Activated CD4-positive, alpha-beta T cell treated with anti-CD3 and anti-CD28 coated beads, Interleukin-10, Interleukin-2, amounts not matched to agents 100 ng/mL and 50 ng/mL, durations not matched to agents 16 hours and 8 hours (primary cell): ENCODE data around the gene ETV3.
A peak's percentile ranks its signal among the peaks of the same experiment; 100 is the strongest.

Experiments used
- DNase-seq: peaks from one replicate; pipeline ENCODE4 v3.0.0-alpha.2; 2020

Gene ETV3

DNA sequence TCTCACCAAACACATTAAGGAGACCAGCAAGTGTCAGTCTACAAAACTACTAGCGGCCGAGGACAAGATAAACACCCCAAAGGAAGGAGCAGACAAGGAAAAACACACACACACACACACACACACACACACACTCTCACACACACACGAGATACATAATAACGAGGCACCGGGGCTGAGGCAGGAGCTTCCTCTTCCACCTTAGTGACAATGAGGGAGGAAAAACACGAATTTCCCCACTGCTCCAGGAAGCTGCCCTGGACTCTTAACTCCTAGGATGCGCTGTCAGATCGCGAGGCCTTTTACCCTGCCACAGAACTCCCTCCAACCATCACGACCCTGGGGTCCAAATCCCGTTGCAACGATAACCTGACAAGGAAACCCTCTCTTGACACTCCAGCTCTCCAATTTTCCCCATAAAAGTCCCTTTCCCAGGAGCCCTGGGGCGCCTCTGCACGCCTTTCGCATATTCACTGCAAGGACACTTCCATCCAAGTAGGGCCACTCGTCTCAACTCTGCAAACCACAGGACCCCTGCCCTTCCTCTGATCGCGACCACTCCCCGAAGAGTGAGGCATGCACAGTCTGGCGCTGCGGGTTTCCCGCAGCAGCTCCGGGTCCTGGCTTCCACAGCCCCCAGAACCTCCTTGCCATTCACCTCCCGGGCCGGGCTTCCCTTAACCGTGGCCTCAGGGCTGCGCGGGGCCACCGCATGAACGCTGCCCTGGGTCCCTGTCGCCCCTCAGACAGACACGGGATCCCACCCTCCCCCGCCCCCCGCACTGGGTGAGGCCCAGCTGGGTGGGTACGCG, 581 bp downstream of the ETV3 start:
- DNase-seq, result no peak

GRCh38 chr1:157137046-157137407, 1.2 kb downstream of the ETV3 start:
- DNase-seq, result no peak

DNA sequence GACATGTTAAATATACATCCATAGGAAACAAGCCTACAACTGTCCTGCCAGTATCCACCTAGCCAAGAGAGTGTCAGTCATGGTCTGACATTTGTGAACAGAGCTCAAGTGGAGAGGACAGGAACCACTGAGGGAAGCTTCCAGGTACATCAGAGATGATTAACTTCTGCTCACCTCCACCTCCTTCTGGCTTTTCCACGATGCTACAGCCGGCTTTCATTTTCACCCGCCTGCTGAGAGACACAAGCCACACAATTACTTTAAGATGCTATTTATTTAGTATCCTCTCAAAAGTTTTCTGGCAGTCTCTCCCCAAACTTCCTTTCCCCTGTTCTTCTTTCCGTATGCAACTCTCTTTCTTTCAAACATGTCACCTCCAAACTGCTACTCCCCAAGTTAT, 2.1 kb downstream of the ETV3 start:
- DNase-seq, result no peak

GRCh38 chr1:157135646-157136045, 2.5 kb downstream of the ETV3 start:
- no peak for DNase-seq

GRCh38 chr1:157135070-157135469, 3.1 kb downstream of the ETV3 start:
- DNase-seq, result no peak

- no peak for DNase-seq
These were observed 3.8 kb downstream of the ETV3 start for GRCh38 chr1:157134442-157134841.

GRCh38 chr1:157133426-157133825, 4.8 kb downstream of the ETV3 start:
- peak; percentile 71 for DNase-seq

DNA sequence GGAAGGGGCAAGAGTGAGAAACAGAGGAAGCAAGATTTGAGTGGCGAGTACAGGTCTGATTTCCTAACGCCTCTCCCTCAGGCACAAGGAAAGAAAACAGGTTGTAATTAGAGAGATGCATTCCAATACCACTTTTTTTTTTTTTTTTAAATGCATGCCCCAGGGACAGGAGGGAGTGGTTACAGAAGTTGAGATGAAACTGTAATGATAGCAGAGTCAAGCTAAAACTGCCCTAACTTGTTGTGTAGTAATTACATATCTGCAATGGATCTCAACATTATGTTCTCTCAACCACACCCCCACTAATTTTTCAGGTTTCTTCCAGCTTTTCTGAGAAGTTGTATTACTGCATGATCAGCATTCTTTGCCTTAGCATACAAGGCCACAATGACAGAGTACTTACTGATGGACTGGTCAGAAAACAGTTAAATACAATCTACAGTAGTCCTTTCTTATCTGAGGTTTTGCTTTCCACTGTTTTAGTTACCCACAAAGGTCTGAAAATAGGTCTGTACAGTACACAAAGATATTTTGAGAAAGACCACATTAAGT, 5.5 kb downstream of the ETV3 start:
- DNase-seq, result no peak

GRCh38 chr1:157132111-157132510, 6.1 kb downstream of the ETV3 start:
- no peak for DNase-seq

- no peak for DNase-seq
These were observed 6.9 kb downstream of the ETV3 start for GRCh38 chr1:157131281-157131680.

DNA sequence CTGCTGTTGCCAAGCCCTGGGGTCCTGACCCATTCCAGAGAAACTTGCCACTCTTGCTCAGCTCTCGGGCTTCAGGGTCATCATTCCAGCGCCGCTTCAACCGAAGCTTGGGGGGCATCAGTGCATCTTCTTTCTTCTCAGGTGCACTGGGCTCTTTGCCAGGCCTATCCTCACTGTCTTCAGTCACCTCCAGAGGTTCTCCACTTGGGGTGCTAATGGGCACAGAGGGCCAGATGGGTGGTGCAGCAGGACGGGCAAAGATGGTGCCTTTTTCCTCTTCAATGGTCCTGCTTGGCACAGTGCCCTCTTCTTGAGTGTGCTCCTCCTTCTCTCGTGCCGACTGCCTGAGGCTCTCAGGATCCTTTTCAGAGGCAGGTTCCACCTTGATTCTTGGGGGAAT, 13.3 kb downstream of the ETV3 start:
- no peak for DNase-seq

GRCh38 chr1:157119448-157119847, 18.7 kb downstream of the ETV3 start:
- DNase-seq, result no peak

DNA sequence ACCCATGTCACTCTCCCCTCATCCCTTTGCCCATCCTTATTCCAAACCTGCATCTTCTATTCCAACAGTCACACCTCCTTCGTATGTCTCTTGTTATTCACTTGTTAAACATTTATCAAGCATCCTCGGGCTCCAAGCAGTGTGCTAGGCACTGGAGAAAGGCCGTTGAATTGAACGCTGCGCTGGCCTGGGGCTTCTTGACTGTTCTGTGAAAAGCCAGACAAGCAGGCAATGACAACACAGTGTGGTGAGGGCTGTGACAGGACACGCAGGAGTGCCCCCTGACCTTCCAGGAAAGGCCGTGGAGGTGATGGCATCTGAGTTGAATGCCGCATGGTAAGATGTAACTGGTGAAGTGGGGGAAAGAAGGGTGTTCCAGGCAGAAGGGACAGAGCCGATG, 19.2 kb downstream of the ETV3 start:
- DNase-seq, result no peak

GRCh38 chr1:157117527-157118057, 20.6 kb downstream of the ETV3 start:
- no peak for DNase-seq

GRCh38 chr1:157116737-157117103, 21.5 kb downstream of the ETV3 start:
- no peak for DNase-seq

- no peak for DNase-seq
These were observed 22.1 kb downstream of the ETV3 start for GRCh38 chr1:157115851-157116736.

- no peak for DNase-seq
These were observed 22.8 kb downstream of the ETV3 start for GRCh38 chr1:157115429-157115838.

DNA sequence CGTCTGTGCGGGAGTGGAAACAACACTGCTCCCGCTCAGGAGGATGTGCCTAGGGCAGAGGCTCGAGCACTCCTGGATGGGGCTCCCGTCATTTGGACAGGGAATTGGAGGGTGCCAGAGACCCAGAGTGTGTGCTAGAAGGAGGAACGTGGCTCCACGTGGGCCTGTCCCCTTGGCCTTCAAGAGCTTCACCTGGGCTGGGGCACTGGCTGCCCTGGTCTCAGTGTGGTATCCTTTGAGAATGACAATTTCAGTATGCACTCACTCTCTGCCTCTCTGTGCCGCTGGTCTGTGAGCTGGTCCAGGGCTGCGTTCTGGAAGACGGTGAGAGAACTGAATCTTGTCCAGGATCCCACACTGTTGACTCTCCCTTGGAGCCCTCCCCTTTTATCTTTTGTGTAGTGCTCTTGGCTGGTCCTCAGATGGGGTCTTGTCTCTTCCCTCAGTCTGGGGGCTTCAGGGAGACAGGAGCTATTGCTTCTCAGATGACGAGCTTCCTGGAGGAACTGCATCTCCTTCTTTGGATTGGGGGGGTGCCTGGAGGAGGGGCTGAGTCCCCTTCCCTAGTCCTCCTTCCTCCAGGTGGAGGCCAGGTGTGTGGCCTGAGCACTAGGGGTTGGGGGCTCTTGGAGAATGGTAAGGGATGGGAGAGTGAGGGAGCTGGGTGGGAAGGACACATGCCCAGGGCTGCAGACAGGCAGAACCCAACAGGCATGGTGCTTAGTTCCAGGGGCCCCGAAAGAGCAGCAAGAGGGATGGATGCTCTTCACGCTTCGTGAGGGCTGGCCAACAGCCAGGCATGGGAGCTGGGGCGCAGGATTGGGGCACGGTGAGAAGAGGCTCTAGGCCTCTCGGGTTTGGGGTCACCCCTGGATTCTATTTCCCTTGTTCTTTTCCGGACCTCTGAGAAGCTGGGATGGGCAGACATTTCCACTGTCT, 23.7 kb downstream of the ETV3 start:
- no peak for DNase-seq

DNA sequence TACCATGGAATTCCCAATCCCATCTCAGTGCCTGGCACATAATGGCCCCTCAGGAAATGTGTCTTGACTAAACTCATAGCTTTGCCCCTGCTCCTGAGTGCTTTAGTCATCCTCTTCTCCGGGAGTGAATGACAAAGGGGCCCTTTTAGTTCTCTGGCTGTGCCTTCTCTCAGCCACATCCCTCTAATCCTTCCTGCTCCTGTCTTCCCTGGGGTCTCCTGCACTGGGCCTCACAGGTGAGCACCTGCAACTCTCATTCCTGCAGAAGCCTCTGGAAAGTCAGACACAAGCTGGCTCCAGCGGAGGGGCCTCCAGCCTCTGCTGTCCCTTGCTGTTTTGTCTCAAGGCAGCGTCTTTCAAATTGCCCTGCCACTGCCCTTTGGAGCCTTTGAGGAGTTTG, 24.6 kb downstream of the ETV3 start:
- DNase-seq, result no peak

DNA sequence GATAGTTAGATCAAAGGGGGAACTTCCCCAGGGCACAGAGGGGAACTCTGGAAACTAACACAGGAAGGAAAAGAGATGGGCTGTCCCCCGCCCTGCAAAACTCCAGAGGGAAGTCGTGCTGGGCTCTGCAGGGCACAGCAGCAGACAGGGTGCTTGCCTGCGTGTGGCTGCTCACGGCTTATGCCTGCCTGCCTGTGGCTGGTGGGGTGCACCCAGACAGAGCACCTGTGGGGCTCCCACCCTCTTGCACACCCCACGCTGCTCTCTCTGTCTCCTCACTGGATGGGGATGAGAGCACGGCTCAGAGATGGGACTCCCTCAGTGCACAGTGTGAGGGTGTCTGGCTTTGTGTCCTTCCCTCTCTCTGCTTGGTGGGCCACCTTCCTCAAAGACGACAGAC, 25.1 kb downstream of the ETV3 start:
- DNase-seq, result no peak

- no peak for DNase-seq
These were observed 25.9 kb downstream of the ETV3 start for GRCh38 chr1:157112186-157112867.
